Measurements from ENCODE around the gene TPPP. TPM values are rescaled to one million over a fixed set of nuclear protein-coding genes. Genes with fewer than 3 reads are reported as not detected.

TPPP gene
- total RNA-seq, 3 donors from 2014 or later (not counting 1 experiment from before 2014, with no cell fraction given), result 0.24 to 1.3 (median 1.2) TPM

DNA sequence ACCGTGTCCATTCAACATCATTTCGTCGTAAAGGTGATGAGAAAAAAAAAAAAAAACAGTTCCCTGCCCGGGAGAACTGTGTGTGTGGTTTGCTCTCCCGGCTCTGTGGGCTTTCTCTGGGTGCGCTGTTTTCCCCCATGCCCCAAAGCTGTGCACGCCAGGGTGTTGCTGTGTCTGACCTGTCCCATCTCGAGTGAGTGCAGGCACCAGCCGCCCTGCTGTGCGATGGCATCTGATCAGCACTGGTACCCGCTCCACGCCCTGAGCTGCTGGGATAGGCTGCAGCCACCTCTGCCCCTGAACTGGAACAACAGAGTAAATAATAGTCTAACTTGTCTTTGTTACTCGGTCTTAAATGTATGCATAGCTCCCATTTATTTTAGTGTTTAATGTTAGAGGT is 47.7 kb downstream of the TPPP start:
- H3K4me1 Mint-ChIP-seq, result peaks cover 0 to 5% of the 10 kb centered on the region in 2 donors
- DNase-seq, result no peak
- H3K27ac ChIP-seq (ENCODE audit: low read length), result no peak overlapping the region
- peaks cover 8% of the 10 kb centered on the region for H3K36me3 Mint-ChIP-seq
- no peak for ATAC-seq
- intact Hi-C loops (cut with micrococcal nuclease), result no loop called here
- H3K4me3 Mint-ChIP-seq, result no peak overlapping the region
- no peaks in the 10 kb centered on the region for H3K9me3 Mint-ChIP-seq
- no peaks in the 10 kb centered on the region for H3K27me3 ChIP-seq (ENCODE audit: control insufficient read depth, insufficient read depth, low read length)
- no peaks in the 10 kb centered on the region for H3K27me3 Mint-ChIP-seq (ENCODE audit: low read depth in 2 of 2)
- TF ChIP-seq, protein P1, sequence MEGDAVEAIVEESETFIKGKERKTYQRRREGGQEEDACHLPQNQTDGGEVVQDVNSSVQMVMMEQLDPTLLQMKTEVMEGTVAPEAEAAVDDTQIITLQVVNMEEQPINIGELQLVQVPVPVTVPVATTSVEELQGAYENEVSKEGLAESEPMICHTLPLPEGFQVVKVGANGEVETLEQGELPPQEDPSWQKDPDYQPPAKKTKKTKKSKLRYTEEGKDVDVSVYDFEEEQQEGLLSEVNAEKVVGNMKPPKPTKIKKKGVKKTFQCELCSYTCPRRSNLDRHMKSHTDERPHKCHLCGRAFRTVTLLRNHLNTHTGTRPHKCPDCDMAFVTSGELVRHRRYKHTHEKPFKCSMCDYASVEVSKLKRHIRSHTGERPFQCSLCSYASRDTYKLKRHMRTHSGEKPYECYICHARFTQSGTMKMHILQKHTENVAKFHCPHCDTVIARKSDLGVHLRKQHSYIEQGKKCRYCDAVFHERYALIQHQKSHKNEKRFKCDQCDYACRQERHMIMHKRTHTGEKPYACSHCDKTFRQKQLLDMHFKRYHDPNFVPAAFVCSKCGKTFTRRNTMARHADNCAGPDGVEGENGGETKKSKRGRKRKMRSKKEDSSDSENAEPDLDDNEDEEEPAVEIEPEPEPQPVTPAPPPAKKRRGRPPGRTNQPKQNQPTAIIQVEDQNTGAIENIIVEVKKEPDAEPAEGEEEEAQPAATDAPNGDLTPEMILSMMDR (IDR thresholded peaks at IDR 0.05), result no peak
- H3K4me1 ChIP-seq (ENCODE audit: control insufficient read depth, insufficient read depth, low read length), result no peaks in the 10 kb centered on the region
- 96% methylated on average over 13 of the region's 13 CpGs for WGBS (ENCODE audit: insufficient coverage)
- H3K27ac Mint-ChIP-seq, result no peak overlapping the region
- peaks cover 10% of the 10 kb centered on the region for H3K36me3 ChIP-seq (ENCODE audit: control insufficient read depth, insufficient read depth, low read length)
- H3K4me3 ChIP-seq (ENCODE audit: low read length), result no peak overlapping the region
- peaks cover 22% of the 10 kb centered on the region for H3K9me3 ChIP-seq (ENCODE audit: control insufficient read depth, insufficient read depth, low read length)

DNA sequence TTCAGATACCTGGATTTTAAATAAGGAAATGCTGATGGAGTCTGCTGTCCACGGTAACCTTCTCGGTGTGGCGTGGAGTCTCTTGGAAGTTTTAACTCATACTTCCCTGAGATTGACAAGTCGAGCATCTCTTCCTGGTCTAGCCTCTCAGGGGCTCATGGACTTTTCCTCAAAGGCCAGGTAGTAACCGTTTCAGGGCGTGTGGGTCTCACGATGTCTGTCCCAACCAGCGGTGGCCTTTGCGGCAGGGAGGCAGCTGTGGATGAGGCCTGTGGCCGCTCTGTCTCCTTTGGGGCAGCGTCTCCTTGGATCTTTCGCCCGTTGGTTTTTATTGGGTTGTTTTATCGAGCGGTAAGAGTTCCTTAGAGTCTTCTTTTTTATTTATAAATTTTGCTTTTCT is 48.2 kb downstream of the TPPP start:
- TF ChIP-seq, protein P1 (IDR thresholded peaks at IDR 0.05), result no peak
- Mint-ChIP-seq H3K4me1 (peaks cover 0 to 5% of the 10 kb centered on the region in 2 donors), H3K4me3 (no peak overlapping the region), H3K27me3 (ENCODE audit: low read depth in 2 of 2) (no peaks in the 10 kb centered on the region), H3K27ac (no peak overlapping the region), H3K36me3 (peaks cover 8% of the 10 kb centered on the region), H3K9me3 (no peaks in the 10 kb centered on the region)
- intact Hi-C loops (cut with micrococcal nuclease), result no loop called here
- Histone ChIP-seq H3K4me3 (ENCODE audit: low read length) (no peak overlapping the region), H3K9me3 (ENCODE audit: control insufficient read depth, insufficient read depth, low read length) (peaks cover 22% of the 10 kb centered on the region), H3K36me3 (ENCODE audit: control insufficient read depth, insufficient read depth, low read length) (peaks cover 12% of the 10 kb centered on the region), H3K27ac (ENCODE audit: low read length) (no peak overlapping the region), H3K27me3 (ENCODE audit: control insufficient read depth, insufficient read depth, low read length) (no peaks in the 10 kb centered on the region), H3K4me1 (ENCODE audit: control insufficient read depth, insufficient read depth, low read length) (no peaks in the 10 kb centered on the region)
- WGBS (ENCODE audit: insufficient coverage), result 99% methylated on average over 13 of the region's 15 CpGs
- ATAC-seq, result no peak
- DNase-seq, result no peak

DNA sequence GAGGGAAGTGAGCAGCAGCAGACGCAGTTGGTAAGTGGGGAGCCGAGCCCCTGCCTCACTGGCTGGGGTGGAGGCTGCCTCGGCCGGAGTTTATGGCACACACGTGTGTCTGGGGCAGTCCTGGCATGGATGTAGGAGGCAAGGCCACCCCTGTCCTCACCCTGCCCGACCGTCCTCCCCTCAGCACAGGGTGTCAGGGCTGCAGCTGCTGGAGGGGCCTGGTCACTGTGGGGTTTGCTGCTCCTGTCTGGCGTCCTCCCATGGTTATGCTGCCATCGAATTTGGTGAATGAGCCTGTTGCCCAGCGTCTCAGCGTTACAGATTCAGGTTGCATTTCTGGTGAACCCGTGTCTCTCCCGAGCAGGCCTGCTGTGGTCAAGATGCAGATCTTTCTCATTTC is 48.6 kb downstream of the TPPP start:
- peaks cover 8% of the 10 kb centered on the region for H3K36me3 Mint-ChIP-seq
- H3K4me3 ChIP-seq (ENCODE audit: low read length), result no peak overlapping the region
- H3K27me3 ChIP-seq (ENCODE audit: control insufficient read depth, insufficient read depth, low read length), result no peaks in the 10 kb centered on the region
- 97% methylated on average over 12 of the region's 13 CpGs for WGBS (ENCODE audit: insufficient coverage)
- ATAC-seq (no peak), DNase-seq (no peak)
- TF ChIP-seq, protein P1 (IDR thresholded peaks at IDR 0.05), result no peak
- no peaks in the 10 kb centered on the region for H3K9me3 Mint-ChIP-seq
- no peaks in the 10 kb centered on the region for H3K27me3 Mint-ChIP-seq (ENCODE audit: low read depth in 2 of 2)
- intact Hi-C loops (cut with micrococcal nuclease), result no loop called here
- peaks cover 13% of the 10 kb centered on the region for H3K36me3 ChIP-seq (ENCODE audit: control insufficient read depth, insufficient read depth, low read length)
- peaks cover 0 to 5% of the 10 kb centered on the region in 2 donors for H3K4me1 Mint-ChIP-seq
- no peak overlapping the region for H3K4me3 Mint-ChIP-seq
- peaks cover 17% of the 10 kb centered on the region for H3K9me3 ChIP-seq (ENCODE audit: control insufficient read depth, insufficient read depth, low read length)
- no peaks in the 10 kb centered on the region for H3K4me1 ChIP-seq (ENCODE audit: control insufficient read depth, insufficient read depth, low read length)
- H3K27ac Mint-ChIP-seq, result no peak overlapping the region
- no peak overlapping the region for H3K27ac ChIP-seq (ENCODE audit: low read length)

DNA sequence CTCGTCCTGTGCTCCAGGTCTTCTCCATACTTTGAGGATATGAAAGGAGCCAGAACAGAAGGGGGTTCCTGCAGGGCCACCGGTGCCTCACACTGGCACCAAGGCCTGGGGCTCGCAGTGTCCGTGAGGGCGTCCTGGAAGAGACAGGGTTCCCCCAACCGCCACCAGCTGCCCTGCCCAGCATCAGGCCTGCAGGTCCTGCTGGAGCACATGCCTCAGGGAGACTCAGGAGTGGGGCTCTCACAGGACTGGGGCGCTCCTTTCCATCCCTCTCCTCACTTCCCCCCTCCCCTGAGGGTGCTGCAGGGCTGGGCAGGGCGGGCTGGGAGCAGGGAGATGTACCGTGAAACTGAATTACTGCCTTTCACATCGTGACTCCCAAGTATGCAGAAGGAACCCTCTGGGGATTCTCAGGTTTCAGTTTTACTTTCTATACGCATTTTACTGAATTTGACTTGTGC is 49.3 kb downstream of the TPPP start:
- Mint-ChIP-seq H3K27ac (no peak overlapping the region), H3K4me1 (peaks cover 0 to 5% of the 10 kb centered on the region in 2 donors), H3K4me3 (no peak overlapping the region), H3K9me3 (no peaks in the 10 kb centered on the region), H3K36me3 (peaks cover 8% of the 10 kb centered on the region), H3K27me3 (ENCODE audit: low read depth in 2 of 2) (no peaks in the 10 kb centered on the region)
- H3K27ac ChIP-seq (ENCODE audit: low read length), result no peak overlapping the region
- H3K27me3 ChIP-seq (ENCODE audit: control insufficient read depth, insufficient read depth, low read length), result no peaks in the 10 kb centered on the region
- no peak overlapping the region for H3K4me3 ChIP-seq (ENCODE audit: low read length)
- 84% methylated on average over 11 of the region's 11 CpGs for WGBS (ENCODE audit: insufficient coverage)
- H3K4me1 ChIP-seq (ENCODE audit: control insufficient read depth, insufficient read depth, low read length), result no peaks in the 10 kb centered on the region
- no peak for ATAC-seq
- DNase-seq, result no peak
- H3K9me3 ChIP-seq (ENCODE audit: control insufficient read depth, insufficient read depth, low read length), result peaks cover 11% of the 10 kb centered on the region
- TF ChIP-seq, protein P1 (IDR thresholded peaks at IDR 0.05), result no peak
- intact Hi-C loops (cut with micrococcal nuclease), result no loop called here
- H3K36me3 ChIP-seq (ENCODE audit: control insufficient read depth, insufficient read depth, low read length), result peaks cover 16% of the 10 kb centered on the region
